Stimulated activated CD8-positive, alpha-beta memory T cell treated with anti-CD3 and anti-CD28 coated beads, Interleukin-4, amount 100 ng/mL, for 48 hours (primary cell): ENCODE results near the gene KRT77.

Experiments
- DNase-seq: peaks from one replicate; pipeline ENCODE4 v3.0.0-alpha.2; 2020

KRT77 gene

GRCh38 chr12:52691076-52691840 is 12.1 kb downstream of the KRT77 start:
- peak; percentile 62 for DNase-seq

GRCh38 chr12:52690351-52691075 is 12.8 kb downstream of the KRT77 start:
- no peak for DNase-seq

GRCh38 chr12:52689936-52690335 is 13.4 kb downstream of the KRT77 start:
- no peak for DNase-seq

- DNase-seq: no peak
Measured at GRCh38 chr12:52689239-52689638, 14.1 kb downstream of the KRT77 start.

GRCh38 chr12:52688481-52688880 is 14.8 kb downstream of the KRT77 start:
- no peak for DNase-seq

GRCh38 chr12:52687497-52688385 is 15.6 kb downstream of the KRT77 start:
- no peak for DNase-seq

GRCh38 chr12:52686756-52687487 is 16.4 kb downstream of the KRT77 start:
- DNase-seq: no peak

GRCh38 chr12:52686063-52686462 is 17.3 kb downstream of the KRT77 start:
- DNase-seq: no peak

GRCh38 chr12:52685406-52685890 is 17.9 kb downstream of the KRT77 start:
- DNase-seq: no peak

GRCh38 chr12:52684431-52684830 is 18.9 kb downstream of the KRT77 start:
- DNase-seq: no peak

GRCh38 chr12:52683575-52684300 is 19.6 kb downstream of the KRT77 start:
- DNase-seq: no peak

- no peak for DNase-seq
Measured at GRCh38 chr12:52682938-52683574, 20.3 kb downstream of the KRT77 start.

GRCh38 chr12:52682381-52682660 is 21.0 kb downstream of the KRT77 start:
- no peak for DNase-seq

- peak; percentile 46 for DNase-seq
Measured at GRCh38 chr12:52681526-52682380, 21.6 kb downstream of the KRT77 start.

- DNase-seq: no peak
Measured at GRCh38 chr12:52680363-52680762, 23.0 kb downstream of the KRT77 start, which contains the start of gene KRT1. Gene KRT1 (minus strand): TSS chr12:52680407. CDS start chr12:52680348, 59 bp downstream.

GRCh38 chr12:52679875-52680274 is 23.4 kb downstream of the KRT77 start:
- no peak for DNase-seq

- DNase-seq: no peak
Measured at GRCh38 chr12:52677671-52678070, 25.7 kb downstream of the KRT77 start.

- no peak for DNase-seq
Measured at GRCh38 chr12:52677126-52677525, 26.2 kb downstream of the KRT77 start.

GRCh38 chr12:52676163-52676562 is 27.2 kb downstream of the KRT77 start:
- no peak for DNase-seq

GRCh38 chr12:52675301-52675701 is 28.0 kb downstream of the KRT77 start:
- DNase-seq: no peak

GRCh38 chr12:52674433-52674775 is 28.9 kb downstream of the KRT77 start:
- no peak for DNase-seq
